Hepatocyte (in vitro differentiated cells): Measurements from ENCODE around the gene SH3RF3.

Experiments
- CTCF ChIP-seq: fragments of 200-600 bp; sonication (generic); IDR thresholded peaks from 2 replicates; pipeline ENCODE4 v1.5.1; 2016; ENCODE audit warnings: antibody characterized with exemption, mild to moderate bottlenecking; ENCODE audit not compliant: poor library complexity
- EZH2 ChIP-seq: fragments of 200-600 bp; sonication (generic); IDR thresholded peaks from 2 replicates; pipeline ENCODE4 v1.6.1; 2016; ENCODE audit warnings: antibody characterized with exemption, mild to moderate bottlenecking, borderline replicate concordance
- EZH2phosphoT487 ChIP-seq: fragments of 200-600 bp; sonication (generic); IDR thresholded peaks from one replicate; pipeline ENCODE4 v1.6.1; 2018; ENCODE audit warnings: antibody characterized with exemption, mild to moderate bottlenecking, low read depth, moderate library complexity; ENCODE audit not compliant: unreplicated experiment, severe bottlenecking

- TF ChIP-seq CTCF (no peak), EZH2 (no peak), EZH2phosphoT487 (no peak)
Observed at GRCh38 chr2:109499566-109499965, 370.6 kb downstream of the SH3RF3 start.
